ENCODE results near the gene C19orf18. TPM values are rescaled to one million over a fixed set of nuclear protein-coding genes. Genes with fewer than 3 reads are reported as not detected.

The C19orf18 gene
- polyA plus RNA-seq, 3 donors = not detected

DNA sequence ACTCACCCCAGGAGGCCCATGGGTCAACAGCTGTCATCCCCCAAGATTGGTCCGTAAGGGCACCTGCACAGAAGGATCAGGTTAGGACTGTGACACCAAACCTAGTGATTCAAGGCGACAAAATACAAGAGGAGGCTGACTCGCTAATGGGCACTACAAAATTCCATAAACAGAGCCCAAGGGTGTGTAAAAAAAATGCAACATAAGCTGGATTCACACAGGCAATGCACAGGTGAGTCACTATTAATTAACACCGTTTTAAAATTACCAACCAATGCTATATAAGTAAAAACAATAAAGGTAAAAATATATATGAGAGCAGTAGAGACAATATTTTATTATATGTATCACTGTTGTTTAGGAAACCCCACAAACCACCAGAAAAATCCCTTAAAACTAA, 26.3 kb upstream of the C19orf18 start:
- no peak overlapping the region for H3K4me2 ChIP-seq (replicated peaks; ENCODE audit: extremely low read depth, low read length, poor library complexity, severe bottlenecking)
- no peak overlapping the region for H2AFZ ChIP-seq (ENCODE audit: insufficient read depth, low read depth, low read length, poor library complexity, severe bottlenecking)
- H3K9me3 ChIP-seq (replicated peaks in 1 of 2; ENCODE audit: control insufficient read depth in 1 of 2, insufficient read depth in 1 of 2, low read length in 2 of 2) = peaks cover 70 to 85% of the 10 kb centered on the region in 2 donors
- H3K79me2 ChIP-seq (ENCODE audit: insufficient read depth, low read length) = peaks cover 23% of the 10 kb centered on the region
- H3K9ac ChIP-seq (ENCODE audit: insufficient read depth, low read length, poor library complexity, severe bottlenecking) = no peak overlapping the region
- H3K4me1 ChIP-seq (ENCODE audit: control insufficient read depth in 1 of 2, insufficient read depth in 2 of 2, low read length in 2 of 2) = peaks cover 22 to 25% of the 10 kb centered on the region in 2 donors
- H3K27ac ChIP-seq (ENCODE audit: low read depth in 1 of 2, low read length in 2 of 2) = no peak overlapping the region
- intact Hi-C loops (cut with micrococcal nuclease) = loop anchor here (5.0 to 10.0 kb wide), 5 partner anchors 182 to 383 kb away; partner anchors contain the start of genes ZNF274 (in 2 of the 2), ERVK3-1 (in 1 of the 2) and ZNF776 (in 1 of the 2)
- Mint-ChIP-seq H3K4me1 (peaks cover 33% of the 10 kb centered on the region), H3K4me3 (no peak overlapping the region), H3K36me3 (peaks cover 69 to 83% of the 10 kb centered on the region in 2 donors), H3K27me3 (ENCODE audit: low read depth in 3 of 3) (peaks cover 0 to 1% (median 1%) of the 10 kb centered on the region in 3 donors), H3K9me3 (peaks cover 63 to 93% (median 87%) of the 10 kb centered on the region in 7 donors), H3K27ac (peak overlapping the region in 1 of 7 donors; percentile 25)
- peak overlapping the region in 1 of 3 experiments; percentile 89 for H3K4me3 ChIP-seq (replicated peaks in 1 of 3; ENCODE audit: low read depth in 2 of 3, low read length in 3 of 3)
- H3K36me3 ChIP-seq (replicated peaks in 1 of 2; ENCODE audit: control insufficient read depth in 1 of 2, insufficient read depth in 2 of 2, low read length in 2 of 2) = peaks cover 13 to 64% of the 10 kb centered on the region in 2 donors
- no peak for DNase-seq
- TF ChIP-seq, protein P1, sequence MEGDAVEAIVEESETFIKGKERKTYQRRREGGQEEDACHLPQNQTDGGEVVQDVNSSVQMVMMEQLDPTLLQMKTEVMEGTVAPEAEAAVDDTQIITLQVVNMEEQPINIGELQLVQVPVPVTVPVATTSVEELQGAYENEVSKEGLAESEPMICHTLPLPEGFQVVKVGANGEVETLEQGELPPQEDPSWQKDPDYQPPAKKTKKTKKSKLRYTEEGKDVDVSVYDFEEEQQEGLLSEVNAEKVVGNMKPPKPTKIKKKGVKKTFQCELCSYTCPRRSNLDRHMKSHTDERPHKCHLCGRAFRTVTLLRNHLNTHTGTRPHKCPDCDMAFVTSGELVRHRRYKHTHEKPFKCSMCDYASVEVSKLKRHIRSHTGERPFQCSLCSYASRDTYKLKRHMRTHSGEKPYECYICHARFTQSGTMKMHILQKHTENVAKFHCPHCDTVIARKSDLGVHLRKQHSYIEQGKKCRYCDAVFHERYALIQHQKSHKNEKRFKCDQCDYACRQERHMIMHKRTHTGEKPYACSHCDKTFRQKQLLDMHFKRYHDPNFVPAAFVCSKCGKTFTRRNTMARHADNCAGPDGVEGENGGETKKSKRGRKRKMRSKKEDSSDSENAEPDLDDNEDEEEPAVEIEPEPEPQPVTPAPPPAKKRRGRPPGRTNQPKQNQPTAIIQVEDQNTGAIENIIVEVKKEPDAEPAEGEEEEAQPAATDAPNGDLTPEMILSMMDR (IDR thresholded peaks at IDR 0.05) = no peak
- H3K27me3 ChIP-seq (ENCODE audit: control insufficient read depth in 2 of 2, insufficient read depth in 2 of 2, low read length in 2 of 2) = no peaks in the 10 kb centered on the region
- 100% methylated on average over 3 of the region's 4 CpGs for WGBS (ENCODE audit: insufficient coverage)
- no peaks in the 10 kb centered on the region for H4K20me1 ChIP-seq (ENCODE audit: insufficient read depth, low read length)

DNA sequence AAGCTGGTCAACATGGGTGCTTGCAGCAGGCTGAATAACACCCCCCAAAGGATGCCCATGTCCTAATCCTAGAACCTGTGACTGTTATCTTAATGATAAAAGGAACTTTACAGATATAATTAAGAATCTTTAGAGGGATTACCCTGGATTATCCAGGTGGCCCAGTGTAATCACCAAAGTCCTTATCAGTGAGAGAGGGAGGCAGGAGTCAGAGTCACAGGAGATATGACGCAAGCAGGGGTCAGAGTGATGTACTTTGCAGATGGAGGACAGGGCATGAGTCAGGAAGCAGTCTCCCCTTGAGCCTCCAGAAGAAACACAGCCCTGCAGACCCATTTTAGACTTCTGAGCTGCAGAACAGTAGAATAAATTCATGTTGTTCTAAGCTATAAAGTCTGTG, 18.5 kb upstream of the C19orf18 start:
- H3K4me1 ChIP-seq (ENCODE audit: control insufficient read depth in 1 of 2, insufficient read depth in 2 of 2, low read length in 2 of 2) = no peaks in the 10 kb centered on the region
- no peaks in the 10 kb centered on the region for H4K20me1 ChIP-seq (ENCODE audit: insufficient read depth, low read length)
- H3K27me3 Mint-ChIP-seq (ENCODE audit: low read depth in 3 of 3) = no peaks in the 10 kb centered on the region
- H3K4me3 Mint-ChIP-seq = no peak overlapping the region
- no peaks in the 10 kb centered on the region for H3K27me3 ChIP-seq (ENCODE audit: control insufficient read depth in 2 of 2, insufficient read depth in 2 of 2, low read length in 2 of 2)
- H3K27ac ChIP-seq (ENCODE audit: low read depth in 1 of 2, low read length in 2 of 2) = no peak overlapping the region
- TF ChIP-seq, protein P1 (IDR thresholded peaks at IDR 0.05) = no peak
- no peak overlapping the region for H3K4me2 ChIP-seq (replicated peaks; ENCODE audit: extremely low read depth, low read length, poor library complexity, severe bottlenecking)
- intact Hi-C loops (cut with micrococcal nuclease) = no loop called here
- no peak overlapping the region for H2AFZ ChIP-seq (ENCODE audit: insufficient read depth, low read depth, low read length, poor library complexity, severe bottlenecking)
- no peaks in the 10 kb centered on the region for H3K79me2 ChIP-seq (ENCODE audit: insufficient read depth, low read length)
- peaks cover 61 to 97% (median 92%) of the 10 kb centered on the region in 7 donors for H3K9me3 Mint-ChIP-seq
- H3K4me1 Mint-ChIP-seq = no peaks in the 10 kb centered on the region
- no peak for DNase-seq
- H3K27ac Mint-ChIP-seq = no peak overlapping the region
- H3K36me3 Mint-ChIP-seq = peaks cover 43 to 51% of the 10 kb centered on the region in 2 donors
- no peak overlapping the region for H3K9ac ChIP-seq (ENCODE audit: insufficient read depth, low read length, poor library complexity, severe bottlenecking)
- peak overlapping the region in 1 of 3 experiments; percentile 8 for H3K4me3 ChIP-seq (replicated peaks in 1 of 3; ENCODE audit: low read depth in 2 of 3, low read length in 3 of 3)
- peaks cover 13 to 59% of the 10 kb centered on the region in 2 donors for H3K36me3 ChIP-seq (replicated peaks in 1 of 2; ENCODE audit: control insufficient read depth in 1 of 2, insufficient read depth in 2 of 2, low read length in 2 of 2)
- peaks cover 91 to 95% of the 10 kb centered on the region in 2 donors for H3K9me3 ChIP-seq (replicated peaks in 1 of 2; ENCODE audit: control insufficient read depth in 1 of 2, insufficient read depth in 1 of 2, low read length in 2 of 2)
- WGBS (ENCODE audit: insufficient coverage) = 40% methylated on average over 1 of the region's 1 CpG
